Natural killer cell (primary cell): ENCODE data around the gene CSNK1G3. TPM values are rescaled to one million over a fixed set of nuclear protein-coding genes. Genes with fewer than 3 reads are reported as not detected.

Experiments used
- ATAC-seq, 3 donors: fragments of 150-1000 bp in 2 of 3; fragments of 200-7000 bp in 1 of 3; cut with Tn5 transposase; 1 replicate in 1 of 3; 2 replicates in 2 of 3; pipeline ENCODE4 v1.10.0; 2021; ENCODE audit warnings: mild to moderate bottlenecking in 2 of 3, moderate library complexity in 2 of 3
- DNase-seq, 2 donors: peaks; one replicate each; pipeline versions ENCODE4 v3.0.0 to v3.0.0-alpha.2; 2013 to 2021; ENCODE audit warnings: mixed read lengths in 1 of 2
- H3K27ac ChIP-seq: one replicate; pipeline ENCODE4 v1.5.1; 2013; ENCODE audit warnings: mild to moderate bottlenecking, low read length
- H3K27me3 ChIP-seq: one replicate; pipeline ENCODE4 v1.6.1; 2013; ENCODE audit warnings: low read length; ENCODE audit not compliant: control insufficient read depth, insufficient read depth
- H3K36me3 ChIP-seq: one replicate; pipeline ENCODE4 v1.6.1; 2013; ENCODE audit warnings: low read length; ENCODE audit not compliant: control insufficient read depth, insufficient read depth
- H3K4me1 ChIP-seq: one replicate; pipeline ENCODE4 v1.6.1; 2013; ENCODE audit warnings: low read length; ENCODE audit not compliant: control insufficient read depth, insufficient read depth
- H3K4me3 ChIP-seq: one replicate; pipeline ENCODE4 v1.5.1; 2013; ENCODE audit warnings: low read length
- H3K9me3 ChIP-seq: one replicate; pipeline ENCODE4 v1.6.1; 2013; ENCODE audit warnings: low read length; ENCODE audit not compliant: control insufficient read depth, insufficient read depth
- H3K27ac Mint-ChIP-seq, 2 donors: one replicate each; pipeline ENCODE4 v1.8.0; 2022; ENCODE audit warnings: mild to moderate bottlenecking in 2 of 2, mixed read lengths in 2 of 2, moderate library complexity in 1 of 2
- H3K27me3 Mint-ChIP-seq, 2 donors: one replicate each; pipeline ENCODE4 v1.8.0; 2022; ENCODE audit warnings: low read depth in 2 of 2, mixed read lengths in 2 of 2
- H3K36me3 Mint-ChIP-seq: one replicate; pipeline ENCODE4 v1.8.0; 2022; ENCODE audit warnings: mixed read lengths
- H3K4me1 Mint-ChIP-seq, 2 donors: one replicate each; pipeline ENCODE4 v1.8.0; 2022; ENCODE audit warnings: mixed read lengths in 2 of 2
- H3K4me3 Mint-ChIP-seq: one replicate; pipeline ENCODE4 v1.8.0; 2022; ENCODE audit warnings: mild to moderate bottlenecking, moderate library complexity, mixed read lengths
- H3K9me3 Mint-ChIP-seq, 2 donors: one replicate each; pipeline ENCODE4 v1.8.0; 2022; ENCODE audit warnings: mixed read lengths in 2 of 2
- WGBS: methylation state at CpG from one replicate; pipeline ENCODE4 v1.1.7; 2013; ENCODE audit warnings: missing lambda C conversion rate; ENCODE audit not compliant: insufficient coverage; 5-methylcytosine and 5-hydroxymethylcytosine counted together
- intact Hi-C: fragments of 100-400 bp; cut with micrococcal nuclease; formaldehyde crosslinking; loops from one replicate; pipeline ENCODE4 v1.14.2; 2022
- total RNA-seq, 4 donors: library from RNA; stranded (reverse); fragments of 120-200 nt in 1 of 4; gene quantifications; one replicate each; pipeline versions ENCODE4 v1.2.3 to v1.2.4, GENCODE V29; 2013 to 2022
- TF ChIP-seq, protein P1 (sequence below): fragments of 200-600 bp; IDR thresholded peaks from one replicate; pipeline ENCODE4 v1.8.0; 2022; ENCODE audit warnings: antibody characterized with exemption

Gene CSNK1G3
- total RNA-seq, 3 donors from 2014 or later (not counting 1 experiment from before 2014, with no cell fraction given), result 96.7 to 111 (median 101) TPM

DNA sequence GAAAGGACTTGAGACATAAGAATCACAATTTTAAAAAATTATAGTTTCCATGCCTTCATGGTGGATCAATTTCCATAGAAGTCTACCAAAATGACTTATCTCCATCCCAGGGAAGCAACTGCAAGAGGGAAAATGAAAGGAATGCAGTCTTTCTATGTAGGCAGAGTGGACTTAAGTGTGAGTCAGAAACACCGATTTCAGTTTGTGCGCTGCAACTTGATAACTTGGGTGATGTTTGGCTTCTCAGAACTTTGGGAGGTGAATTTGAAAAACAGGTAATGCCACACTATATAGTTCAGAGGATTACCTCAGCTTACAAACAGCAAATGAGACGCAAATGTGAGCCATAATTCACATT is 708 bp upstream of the CSNK1G3 start:
- intact Hi-C loops, result no loop called here

DNA sequence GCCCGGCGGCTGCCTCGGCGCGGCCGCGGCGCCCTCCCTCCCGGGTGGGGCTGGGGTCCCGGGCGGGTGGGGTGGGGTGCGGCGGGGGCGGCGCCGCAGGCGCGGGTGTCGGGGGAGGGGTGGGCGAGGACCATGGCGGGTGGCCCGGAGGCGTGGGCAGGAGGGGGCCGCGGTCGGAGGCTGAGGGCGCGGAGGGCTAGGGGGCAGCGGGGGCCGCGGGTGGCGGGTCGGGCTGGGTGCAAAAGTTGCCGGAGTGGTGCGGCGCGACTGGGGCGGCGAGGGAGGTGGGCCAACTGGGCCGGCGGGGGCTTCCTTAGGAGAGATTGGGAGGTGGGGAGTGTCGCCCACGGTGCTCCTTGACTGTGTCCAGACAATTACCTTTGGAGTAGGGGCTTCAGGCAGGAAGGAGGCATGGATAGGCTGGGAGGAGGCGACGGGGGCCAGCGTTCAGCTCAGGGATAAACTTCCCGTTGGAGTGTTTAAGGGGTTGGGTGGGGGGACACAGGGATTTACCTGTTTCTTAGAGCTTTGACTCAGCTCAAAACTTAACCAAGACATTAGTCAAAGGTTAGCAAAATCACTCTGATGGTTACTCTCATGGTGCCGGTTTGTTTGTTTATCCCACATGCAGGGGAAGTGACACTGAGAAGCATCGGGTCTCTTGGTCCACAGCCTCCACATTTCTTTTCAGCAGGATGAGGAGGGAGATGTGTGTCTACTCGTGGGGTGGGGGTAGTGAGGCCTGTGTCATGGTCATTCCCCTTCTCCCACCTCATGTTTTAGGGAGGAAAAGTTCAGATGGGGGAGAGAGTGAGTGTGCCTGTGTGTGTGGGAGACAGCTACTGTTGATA is 859 bp downstream of the CSNK1G3 start:
- Mint-ChIP-seq H3K4me1 (peaks cover 54% of the 10 kb centered on the region in 2 donors), H3K27ac (peak overlapping the region; percentile 97 to 98)
- intact Hi-C loops, result loop anchor here (1.0 kb wide), 2 partner anchors 36 to 90 kb away; partner anchors contain the start of gene CEP120

More for the DNA sequence above, 708 bp upstream of the CSNK1G3 start:
- H3K4me1 ChIP-seq, result peaks cover 9% of the 10 kb centered on the region
- peak overlapping the region; percentile 88 for H3K27ac ChIP-seq
- no peaks in the 10 kb centered on the region for H3K27me3 ChIP-seq
- H3K27ac Mint-ChIP-seq, result peak overlapping the region; percentile 97 to 98
- peaks cover 8% of the 10 kb centered on the region in 2 donors for H3K27me3 Mint-ChIP-seq
- peak overlapping the region; percentile 83 for H3K4me3 ChIP-seq
- no peak for DNase-seq
- H3K9me3 Mint-ChIP-seq, result no peaks in the 10 kb centered on the region
- ATAC-seq, result no peak
- H3K9me3 ChIP-seq, result no peaks in the 10 kb centered on the region
- 87% methylated on average over 3 of the region's 3 CpGs for WGBS
- peaks cover 43 to 44% of the 10 kb centered on the region in 2 donors for H3K4me1 Mint-ChIP-seq
- no peaks in the 10 kb centered on the region for H3K36me3 Mint-ChIP-seq
- peak overlapping the region; percentile 99 for H3K4me3 Mint-ChIP-seq
- TF ChIP-seq, protein P1, sequence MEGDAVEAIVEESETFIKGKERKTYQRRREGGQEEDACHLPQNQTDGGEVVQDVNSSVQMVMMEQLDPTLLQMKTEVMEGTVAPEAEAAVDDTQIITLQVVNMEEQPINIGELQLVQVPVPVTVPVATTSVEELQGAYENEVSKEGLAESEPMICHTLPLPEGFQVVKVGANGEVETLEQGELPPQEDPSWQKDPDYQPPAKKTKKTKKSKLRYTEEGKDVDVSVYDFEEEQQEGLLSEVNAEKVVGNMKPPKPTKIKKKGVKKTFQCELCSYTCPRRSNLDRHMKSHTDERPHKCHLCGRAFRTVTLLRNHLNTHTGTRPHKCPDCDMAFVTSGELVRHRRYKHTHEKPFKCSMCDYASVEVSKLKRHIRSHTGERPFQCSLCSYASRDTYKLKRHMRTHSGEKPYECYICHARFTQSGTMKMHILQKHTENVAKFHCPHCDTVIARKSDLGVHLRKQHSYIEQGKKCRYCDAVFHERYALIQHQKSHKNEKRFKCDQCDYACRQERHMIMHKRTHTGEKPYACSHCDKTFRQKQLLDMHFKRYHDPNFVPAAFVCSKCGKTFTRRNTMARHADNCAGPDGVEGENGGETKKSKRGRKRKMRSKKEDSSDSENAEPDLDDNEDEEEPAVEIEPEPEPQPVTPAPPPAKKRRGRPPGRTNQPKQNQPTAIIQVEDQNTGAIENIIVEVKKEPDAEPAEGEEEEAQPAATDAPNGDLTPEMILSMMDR, result no peak
- H3K36me3 ChIP-seq, result no peaks in the 10 kb centered on the region

GRCh38 chr5:123514615-123515355 is 2.8 kb downstream of the CSNK1G3 start:
- no peaks in the 10 kb centered on the region for H3K36me3 Mint-ChIP-seq
- H3K4me1 ChIP-seq, result peaks cover 20% of the 10 kb centered on the region

More for the DNA sequence above, 859 bp downstream of the CSNK1G3 start:
- Mint-ChIP-seq H3K4me3 (peak overlapping the region; percentile 93), H3K9me3 (no peaks in the 10 kb centered on the region), H3K27me3 (peaks cover 0 to 5% of the 10 kb centered on the region in 2 donors), H3K36me3 (no peaks in the 10 kb centered on the region)
- TF ChIP-seq, protein P1, result no peak
- Histone ChIP-seq H3K4me3 (peak overlapping the region; percentile 83), H3K27me3 (no peaks in the 10 kb centered on the region), H3K4me1 (peaks cover 9% of the 10 kb centered on the region), H3K9me3 (no peaks in the 10 kb centered on the region), H3K27ac (peak overlapping the region; percentile 91), H3K36me3 (no peaks in the 10 kb centered on the region)
- DNase-seq, result peak; percentile 46 to 60
- ATAC-seq, result peak; percentile 16 to 19 (median 17)
- WGBS, result under 1% methylated on average over 49 of the region's 50 CpGs

More at GRCh38 chr5:123514615-123515355, 2.8 kb downstream of the CSNK1G3 start:
- 100% methylated on average over 2 of the region's 5 CpGs for WGBS
- TF ChIP-seq, protein P1, result no peak
- ATAC-seq (no peak), DNase-seq (no peak)
- Histone ChIP-seq H3K27ac (no peak overlapping the region), H3K36me3 (no peaks in the 10 kb centered on the region), H3K4me3 (no peak overlapping the region), H3K9me3 (no peaks in the 10 kb centered on the region), H3K27me3 (no peaks in the 10 kb centered on the region)
- peak overlapping the region; percentile 66 for H3K4me3 Mint-ChIP-seq
- peak overlapping the region; percentile 83 to 97 for H3K27ac Mint-ChIP-seq
- H3K4me1 Mint-ChIP-seq, result peaks cover 71 to 73% of the 10 kb centered on the region in 2 donors
- H3K27me3 Mint-ChIP-seq, result no peaks in the 10 kb centered on the region
- intact Hi-C loops, result no loop called here
- H3K9me3 Mint-ChIP-seq, result no peaks in the 10 kb centered on the region
